GM21619 (cell line): ENCODE measurements around the gene CAMTA1.
"Not testable (repeated sequence)": the region's sequence is repeated elsewhere in the genome, so short reads cannot be mapped to it uniquely, and the experiment has no call there.

ENCODE experiments used
- ATAC-seq: cut with Tn5 transposase; IDR thresholded peaks from one replicate; pipeline ENCODE4 v1.9.1; 2021; ENCODE audit not compliant: unreplicated experiment

CAMTA1 gene

DNA sequence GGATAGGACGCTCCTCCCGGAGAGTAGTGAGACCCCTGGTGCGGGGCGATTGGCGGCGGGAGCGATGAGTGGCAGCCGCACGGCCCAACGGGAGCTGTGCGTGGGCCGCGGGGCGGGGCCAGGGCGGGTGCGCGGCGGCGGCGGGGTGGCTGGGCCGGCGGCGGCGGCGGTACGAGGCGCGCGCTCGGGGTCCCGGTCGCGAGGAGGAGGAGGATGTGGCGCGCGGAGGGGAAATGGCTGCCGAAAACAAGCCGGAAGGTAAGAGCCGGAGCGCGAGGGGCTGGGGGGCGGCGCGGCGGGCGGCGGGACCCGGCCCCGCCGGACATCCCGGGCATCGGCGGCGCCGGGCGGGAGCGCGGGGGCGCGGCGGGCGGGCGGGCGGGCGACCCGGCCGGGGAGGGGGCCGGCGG lies at the start of gene CAMTA1:
Gene CAMTA1 (plus strand): TSS at position 137 of the 410 bp plus-strand sequence. CDS start 77 bp downstream, at position 214.
- no peak for ATAC-seq

GRCh38 chr1:6738987-6739676 lies 46.1 kb upstream of the CAMTA1 start:
- ATAC-seq: no peak

- ATAC-seq: not testable (repeated sequence)
These were observed 42.5 kb upstream of the CAMTA1 start for GRCh38 chr1:6742676-6743188.

GRCh38 chr1:6743189-6744101 lies 41.8 kb upstream of the CAMTA1 start:
- ATAC-seq: no peak

DNA sequence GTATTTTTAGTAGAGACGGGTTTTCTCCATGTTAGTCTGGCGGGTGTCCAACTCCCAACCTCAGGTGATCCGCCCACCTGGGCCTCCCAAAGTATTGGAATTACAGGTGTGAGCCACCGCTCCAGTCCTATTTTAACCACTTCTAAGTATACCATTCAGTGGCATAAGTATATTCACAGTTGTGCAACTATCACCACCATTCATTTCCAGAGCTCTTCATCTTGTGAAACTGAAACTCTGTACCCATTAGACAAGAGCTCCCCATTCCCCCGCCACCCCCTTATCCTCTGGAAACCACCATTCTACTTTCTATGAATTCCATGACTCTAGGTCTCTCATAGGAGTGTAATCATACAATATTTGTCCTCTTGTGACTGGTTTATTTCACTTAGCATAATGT lies 40.2 kb upstream of the CAMTA1 start:
- ATAC-seq: no peak

DNA sequence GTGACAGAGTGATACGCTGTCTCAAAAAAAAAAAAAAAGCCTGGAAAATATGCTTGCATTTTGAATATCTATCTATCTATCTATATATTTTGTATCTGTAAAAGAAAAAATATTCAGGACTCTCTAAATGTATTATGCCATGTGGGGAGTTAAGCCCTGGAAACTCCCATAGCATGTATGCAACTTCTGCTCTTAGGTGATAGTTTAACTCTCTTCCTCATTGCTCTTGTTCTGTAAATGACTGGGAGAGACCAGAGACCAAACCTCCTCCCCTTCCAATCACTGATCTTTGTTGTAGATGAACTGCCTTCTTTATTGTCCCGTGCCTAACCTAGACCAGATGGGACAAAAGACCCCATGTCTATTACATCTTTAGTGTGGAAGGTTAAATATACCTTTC lies 37.6 kb upstream of the CAMTA1 start:
- no peak for ATAC-seq

DNA sequence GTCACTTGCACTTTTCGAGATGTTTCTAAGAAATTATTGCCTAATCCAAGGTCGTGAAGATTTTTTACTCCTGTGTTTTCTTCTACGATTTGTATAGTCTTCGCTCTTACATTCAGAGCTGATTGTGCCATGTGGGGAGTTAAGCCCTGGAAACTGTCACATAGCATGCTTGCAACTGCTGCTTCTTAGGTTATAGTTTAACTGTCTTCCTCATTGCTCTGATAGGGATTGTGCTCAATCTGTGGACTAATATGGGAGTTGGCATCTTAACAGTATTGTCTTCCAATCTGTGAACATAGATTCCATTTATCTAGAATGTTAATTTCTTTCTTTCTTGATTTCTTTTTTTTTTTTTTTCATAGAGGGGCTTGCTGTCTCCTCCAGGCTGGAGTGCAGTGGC lies 34.8 kb upstream of the CAMTA1 start:
- ATAC-seq: no peak

GRCh38 chr1:6753320-6754140 lies 31.7 kb upstream of the CAMTA1 start:
- ATAC-seq: no peak

- ATAC-seq: no peak
These were observed 28.8 kb upstream of the CAMTA1 start for GRCh38 chr1:6756457-6756856.

GRCh38 chr1:6757719-6758435 lies 27.4 kb upstream of the CAMTA1 start:
- no peak for ATAC-seq

GRCh38 chr1:6761196-6761737 lies 24.0 kb upstream of the CAMTA1 start:
- no peak for ATAC-seq

GRCh38 chr1:6762060-6762459 lies 23.2 kb upstream of the CAMTA1 start:
- no peak for ATAC-seq

GRCh38 chr1:6770751-6771440 lies 14.4 kb upstream of the CAMTA1 start:
- no peak for ATAC-seq

DNA sequence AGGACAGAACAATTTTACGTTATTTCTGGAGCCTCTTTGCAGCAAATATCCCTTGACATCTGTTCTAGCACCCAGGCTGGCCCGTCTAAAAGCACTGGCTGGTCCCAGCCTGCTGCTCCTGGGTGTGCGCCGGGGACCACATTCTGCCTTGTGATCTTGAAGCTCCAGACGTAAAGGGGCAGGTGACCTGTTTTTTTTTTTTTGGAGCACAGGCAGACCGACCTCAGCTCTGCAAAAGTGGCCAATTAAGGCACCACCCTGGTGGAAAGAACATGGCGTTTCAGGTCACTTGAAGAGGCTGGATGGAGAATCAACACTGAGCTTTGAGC lies 13.8 kb upstream of the CAMTA1 start:
- no peak for ATAC-seq

DNA sequence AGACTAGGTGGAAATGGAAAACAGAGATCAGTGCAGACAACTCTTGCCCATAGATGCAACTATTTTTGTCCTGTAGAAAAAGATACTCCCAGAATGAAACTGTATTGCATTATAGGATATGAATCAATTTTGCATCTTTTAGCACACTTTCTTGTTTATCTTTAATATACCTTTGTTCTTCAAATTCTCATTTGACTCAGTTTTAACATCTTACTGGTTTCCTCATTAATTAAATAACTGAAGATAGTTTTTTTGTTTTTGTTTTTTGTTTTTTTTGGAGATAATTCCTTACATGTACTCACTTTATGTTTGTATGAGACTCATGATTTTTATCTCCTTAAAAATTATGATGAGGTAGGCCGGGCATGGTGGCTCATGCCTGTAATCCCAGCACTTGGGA lies 10.9 kb upstream of the CAMTA1 start:
- no peak for ATAC-seq

DNA sequence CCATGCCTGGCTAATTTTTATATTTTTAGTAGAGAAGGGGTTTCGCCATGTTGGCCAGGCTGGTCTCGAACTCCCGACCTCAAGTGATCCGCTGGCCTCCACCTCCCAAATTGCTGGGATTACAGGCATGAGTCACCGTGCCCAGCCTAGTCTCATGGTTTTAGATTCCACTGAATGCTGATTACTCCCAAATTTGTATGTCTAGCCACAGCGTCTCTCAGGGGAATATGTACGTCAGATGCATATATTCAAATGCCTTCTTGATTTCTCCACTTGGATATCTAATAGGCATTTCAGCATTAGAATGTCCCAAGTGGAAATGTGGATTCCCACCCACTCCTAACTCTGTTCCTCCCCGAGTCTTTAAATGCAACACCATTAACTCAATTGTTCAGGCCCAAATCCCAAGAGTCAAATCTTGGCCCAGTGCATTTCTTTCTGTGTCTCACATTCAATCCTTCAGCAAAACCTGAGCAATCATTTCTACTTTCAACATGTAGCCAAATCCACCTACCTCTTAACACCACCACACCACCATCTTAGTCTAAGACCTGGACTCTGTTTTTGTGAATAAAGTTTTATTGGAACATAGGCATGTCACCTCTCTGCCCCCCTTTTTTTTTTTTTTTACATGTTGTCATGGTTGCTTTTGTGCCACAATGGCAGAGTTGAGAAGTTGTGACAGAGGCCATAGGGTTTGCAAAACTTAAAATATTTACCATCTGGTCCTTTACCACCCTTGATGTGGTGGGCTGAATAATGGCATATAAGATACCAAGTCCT lies 9.8 kb upstream of the CAMTA1 start:
- ATAC-seq: no peak

- ATAC-seq: no peak
These were observed 8.9 kb upstream of the CAMTA1 start for GRCh38 chr1:6776389-6776788.

DNA sequence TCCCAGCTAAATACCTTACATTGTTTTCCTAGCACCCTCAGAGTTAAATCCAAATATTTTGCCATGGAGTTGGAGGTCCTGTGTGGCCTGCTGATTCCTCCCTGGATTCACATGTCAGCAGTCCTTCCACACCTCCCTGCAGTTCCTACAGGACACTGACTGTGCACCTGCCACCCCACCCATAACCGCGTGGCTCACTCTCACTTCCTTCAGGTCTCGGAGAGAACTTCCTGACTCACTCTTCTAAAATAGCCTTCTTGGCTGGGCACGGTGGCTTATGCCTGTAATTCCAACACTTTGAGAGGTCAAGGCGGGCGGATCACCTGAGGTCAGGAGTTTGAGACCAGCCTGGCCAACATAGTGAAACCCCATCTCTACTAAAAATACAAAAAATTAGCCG lies 8.4 kb upstream of the CAMTA1 start:
- no peak for ATAC-seq

GRCh38 chr1:6777813-6778212 lies 7.4 kb upstream of the CAMTA1 start:
- no peak for ATAC-seq
